GM21526 (cell line): ENCODE measurements around the gene ADARB2.
"Not testable (repeated sequence)": the region's sequence is repeated elsewhere in the genome, so short reads cannot be mapped to it uniquely, and the experiment has no call there.

ENCODE experiments used
- ATAC-seq: cut with Tn5 transposase; IDR thresholded peaks from one replicate; pipeline ENCODE4 v1.9.1; 2021; ENCODE audit warnings: moderate library complexity; ENCODE audit not compliant: unreplicated experiment, low FRiP score

Gene ADARB2

GRCh38 chr10:1347525-1347924 is 389.8 kb downstream of the ADARB2 start:
- no peak for ATAC-seq

- ATAC-seq: no peak
Measured at GRCh38 chr10:1346201-1346600, 391.1 kb downstream of the ADARB2 start.

- no peak for ATAC-seq
Measured at GRCh38 chr10:1345368-1345767, 392.0 kb downstream of the ADARB2 start.

GRCh38 chr10:1344846-1345245 is 392.5 kb downstream of the ADARB2 start:
- no peak for ATAC-seq

GRCh38 chr10:1344408-1344807 is 392.9 kb downstream of the ADARB2 start:
- no peak for ATAC-seq

GRCh38 chr10:1343176-1343575 is 394.1 kb downstream of the ADARB2 start:
- no peak for ATAC-seq

GRCh38 chr10:1341052-1341451 is 396.3 kb downstream of the ADARB2 start:
- ATAC-seq: not testable (repeated sequence)

- ATAC-seq: no peak
Measured at GRCh38 chr10:1339396-1339795, 397.9 kb downstream of the ADARB2 start.

GRCh38 chr10:1335642-1336041 is 401.7 kb downstream of the ADARB2 start:
- no peak for ATAC-seq

GRCh38 chr10:1333981-1334380 is 403.3 kb downstream of the ADARB2 start:
- no peak for ATAC-seq

GRCh38 chr10:1331560-1331959 is 405.8 kb downstream of the ADARB2 start:
- no peak for ATAC-seq

GRCh38 chr10:1329622-1330021 is 407.7 kb downstream of the ADARB2 start:
- ATAC-seq: no peak

GRCh38 chr10:1328981-1329614 is 408.2 kb downstream of the ADARB2 start:
- ATAC-seq: no peak

- no peak for ATAC-seq
Measured at GRCh38 chr10:1328161-1328823, 409.0 kb downstream of the ADARB2 start.

GRCh38 chr10:1327759-1328158 is 409.6 kb downstream of the ADARB2 start:
- no peak for ATAC-seq

- ATAC-seq: not testable (repeated sequence)
Measured at GRCh38 chr10:1326514-1326913, 410.8 kb downstream of the ADARB2 start.

- ATAC-seq: no peak
Measured at GRCh38 chr10:1324903-1325302, 412.4 kb downstream of the ADARB2 start.

GRCh38 chr10:1323951-1324350 is 413.4 kb downstream of the ADARB2 start:
- ATAC-seq: no peak

GRCh38 chr10:1320739-1321320 is 416.5 kb downstream of the ADARB2 start:
- ATAC-seq: no peak

GRCh38 chr10:1316809-1317143 is 420.5 kb downstream of the ADARB2 start:
- no peak for ATAC-seq

GRCh38 chr10:1316121-1316808 is 421.1 kb downstream of the ADARB2 start:
- no peak for ATAC-seq

- no peak for ATAC-seq
Measured at GRCh38 chr10:1315178-1315577, 422.1 kb downstream of the ADARB2 start.
